K562 (cell line): ENCODE data around the gene GABRB1. TPM values are rescaled to one million over a fixed set of nuclear protein-coding genes. Genes with fewer than 3 reads are reported as not detected.

Experiments
- ATAC-seq: fragments of 200-7000 bp; cut with Tn5 transposase; 3 replicates; pipeline ENCODE4 v1.9.1; 2020; ENCODE audit warnings: moderate library complexity
- BruUV-seq: library from RNA; stranded (reverse); fragments of 400-500 nt; replicated peaks from 2 replicates; lab custom pipeline; 2021; lab: Mats Ljungman, UMichigan
- CTCF ChIA-PET: fragments of 300-600 bp; formaldehyde crosslinking; extraction: SDS; loops from one replicate; lab custom pipeline; 2021; ENCODE audit warnings: low intra/inter-chr PET ratio; lab: Yijun Ruan, JAX
- POLR2A ChIA-PET: fragments of 300-600, 350-650 bp; sonication (Branson Sonifier 250); formaldehyde crosslinking; extraction: SDS; loops from one replicate; lab custom pipeline; 2021; ENCODE audit warnings: antibody characterized with exemption, inconsistent platforms; lab: Yijun Ruan, JAX
- DNase-seq, 4 experiments: peaks; one replicate each; pipeline versions ENCODE4 v3.0.0 to v3.0.0-alpha.2; 2011 to 2018; ENCODE audit warnings: low spot score in 3 of 4, mixed read lengths in 3 of 4; ENCODE audit errors: extremely low read depth in 1 of 4
- FAIRE-seq: peaks from 2 replicates; lab custom pipeline; 2011; peaks lifted over from hg19 to GRCh38; lab: Jason Lieb, UNC
- H2AFZ ChIP-seq: 2 replicates; pipeline ENCODE4 v1.6.0; 2011; ENCODE audit warnings: low read depth, low read length, control low read depth, inconsistent platforms
- H3K27ac ChIP-seq: fragments of 200-600 bp; 3 replicates; pipeline ENCODE4 v1.8.0; 2011; ENCODE audit warnings: low read depth, mild to moderate bottlenecking, control low read depth, inconsistent platforms, low read length, moderate library complexity, mixed read lengths; ENCODE audit errors: extremely low read depth
- H3K27me3 ChIP-seq, 2 experiments: fragments of 300-600 bp in 1 of 2; 2 replicates in 1 of 2; 3 replicates in 1 of 2; pipeline versions ENCODE4 v1.6.0 to v1.8.0; 2011; ENCODE audit warnings: inconsistent platforms in 2 of 2, low read length in 2 of 2, mild to moderate bottlenecking in 1 of 2, mixed read lengths in 1 of 2, moderate library complexity in 1 of 2; ENCODE audit not compliant: control insufficient read depth in 2 of 2, insufficient read depth in 2 of 2
- H3K36me3 ChIP-seq: fragments of 300-600 bp; 3 replicates; pipeline ENCODE4 v1.8.0; 2011; ENCODE audit warnings: mild to moderate bottlenecking, low read length, inconsistent platforms; ENCODE audit not compliant: control insufficient read depth, insufficient read depth
- H3K4me1 ChIP-seq, 2 experiments: fragments of 200-600 bp in 1 of 2; replicated peaks in 1 of 2; 2 replicates in 1 of 2; 3 replicates in 1 of 2; pipeline versions ENCODE4 v1.5.1 to v1.8.0; 2011; ENCODE audit warnings: inconsistent platforms in 2 of 2, low read length in 2 of 2, mild to moderate bottlenecking in 1 of 2, mixed read lengths in 1 of 2, moderate library complexity in 1 of 2; ENCODE audit not compliant: control insufficient read depth in 2 of 2, insufficient read depth in 2 of 2
- H3K4me2 ChIP-seq: 2 replicates; pipeline ENCODE4 v1.6.1; 2011; ENCODE audit warnings: low read length, control low read depth, inconsistent platforms, mixed read lengths; ENCODE audit not compliant: insufficient read depth
- H3K4me3 ChIP-seq: fragments of 200-600 bp; sonication (generic), shearing (Covaris generic); 2 replicates; pipeline ENCODE4 v1.5.1; 2016; ENCODE audit warnings: control low read depth, inconsistent platforms
- H3K79me2 ChIP-seq: fragments of 200-600 bp; 3 replicates; pipeline ENCODE4 v1.8.0; 2011; ENCODE audit warnings: low read length, inconsistent platforms; ENCODE audit not compliant: control insufficient read depth, insufficient read depth
- H3K9ac ChIP-seq, 2 experiments: 2 replicates each; pipeline versions ENCODE4 v1.6.0 to v1.6.1; 2011; ENCODE audit warnings: low read depth in 2 of 2, low read length in 2 of 2, control low read depth in 1 of 2, inconsistent platforms in 1 of 2, mild to moderate bottlenecking in 1 of 2, mixed read lengths in 1 of 2; ENCODE audit not compliant: insufficient read depth in 1 of 2
- H3K9me1 ChIP-seq: one replicate; pipeline ENCODE4 v1.6.0; 2011; ENCODE audit warnings: inconsistent platforms, mild to moderate bottlenecking, low read length, moderate library complexity; ENCODE audit not compliant: control insufficient read depth, insufficient read depth
- H3K9me3 ChIP-seq: replicated peaks from 2 replicates; pipeline ENCODE4 v1.5.1; 2011; ENCODE audit warnings: low read depth, low read length, inconsistent platforms; ENCODE audit not compliant: control insufficient read depth, insufficient read depth
- H4K20me1 ChIP-seq: replicated peaks from 2 replicates; pipeline ENCODE4 v1.6.1; 2011; ENCODE audit warnings: low read length, inconsistent platforms, mixed read lengths; ENCODE audit not compliant: control insufficient read depth, insufficient read depth
- CBFB ChIP-seq: sonication (generic); formaldehyde crosslinking; IDR thresholded peaks from 2 replicates; pipeline ENCODE4 v1.4.0; 2020; ENCODE audit warnings: mild to moderate bottlenecking, missing genetic modification reagents
- CCAR2 ChIP-seq: fragments of 200-400 bp; formaldehyde crosslinking; IDR thresholded peaks from 2 replicates; pipeline ENCODE4 v1.6.1; 2017; ENCODE audit warnings: mild to moderate bottlenecking, low read depth, low read length
- EWSR1 ChIP-seq: fragments of 450-650 bp; IDR thresholded peaks from 2 replicates; pipeline ENCODE4 v1.6.1; 2018; ENCODE audit warnings: borderline replicate concordance, mild to moderate bottlenecking, low read depth, moderate library complexity; ENCODE audit not compliant: partially characterized antibody
- JUND ChIP-seq, 2 experiments: IDR thresholded peaks; 2 replicates in 1 of 2; 3 replicates in 1 of 2; pipeline ENCODE4 v1.6.1; 2011; ENCODE audit warnings: borderline replicate concordance in 2 of 2, low read depth in 2 of 2, low read length in 2 of 2, improper control_type of control experiment in 1 of 2, missing biosample characterization in 1 of 2, missing genetic modification characterization in 1 of 2, missing genetic modification reagents in 1 of 2
- NONO ChIP-seq, 2 experiments: fragments of 200-400 bp in 1 of 2; fragments of 450-650 bp in 1 of 2; formaldehyde crosslinking in 1 of 2; IDR thresholded peaks; 2 replicates each; pipeline ENCODE4 v1.6.1; 2017; ENCODE audit warnings: low read depth in 2 of 2, mild to moderate bottlenecking in 2 of 2, moderate library complexity in 2 of 2, low read length in 1 of 2
- TARDBP ChIP-seq: fragments of 450-650 bp; IDR thresholded peaks from 2 replicates; pipeline ENCODE4 v1.6.1; 2016
- TGIF2 ChIP-seq: sonication (generic); formaldehyde crosslinking; IDR thresholded peaks from 2 replicates; pipeline ENCODE4 v1.8.1; 2022; ENCODE audit warnings: mild to moderate bottlenecking, missing genetic modification reagents, moderate library complexity
- XRCC5 ChIP-seq: fragments of 200-400 bp; formaldehyde crosslinking; IDR thresholded peaks from 2 replicates; pipeline ENCODE4 v1.6.1; 2017; ENCODE audit warnings: low read depth, mild to moderate bottlenecking, low read length
- ZBTB33 ChIP-seq: sonication (generic); formaldehyde crosslinking; IDR thresholded peaks from 2 replicates; pipeline ENCODE4 v1.8.1; 2023; ENCODE audit warnings: mild to moderate bottlenecking, missing genetic modification reagents
- ZNF280A ChIP-seq: fragments of 450-650 bp; IDR thresholded peaks from 2 replicates; pipeline ENCODE4 v1.6.1; 2018; ENCODE audit warnings: mild to moderate bottlenecking, low read depth; ENCODE audit not compliant: partially characterized antibody
- WGBS: fragments of 100-300 bp; shearing (Covaris generic); methylation state at CpG from one replicate; pipeline ENCODE4 v1.1.6; 2016; ENCODE audit warnings: low coverage, mixed read lengths; ENCODE audit not compliant: insufficient coverage; ENCODE audit errors: missing lambda C conversion rate; 5-methylcytosine and 5-hydroxymethylcytosine counted together
- in situ Hi-C: fragments of 300-500 bp; cut with MboI; formaldehyde crosslinking; loops from 4 replicates; pipeline ENCODE4 v1.15.0; 2018; ENCODE audit warnings: inconsistent platforms, mixed read lengths
- intact Hi-C: fragments of 100-400 bp; cut with micrococcal nuclease; formaldehyde crosslinking; loops from 2 replicates; pipeline ENCODE4 v1.14.2; 2022
- polyA plus RNA-seq, 8 experiments: library from polyadenylated mRNA; depleted of rRNA in 4 of 8; stranded (reverse) in 5 of 8; unstranded in 3 of 8; fragments of >200 nt; fragmentation: Nextera tagmentation in 2 of 8; fragmentation: Illumina TruSeq in 1 of 8; extraction: Ambion mirVana in 2 of 8; extraction: Trizol in 1 of 8; gene quantifications; 2 replicates each; pipeline versions ENCODE4 v1.2.1 to v1.2.3, GENCODE V29; 2011 to 2014; ENCODE audit warnings: inconsistent platforms in 1 of 8, missing spikeins in 1 of 8
- total RNA-seq, 7 experiments: library from RNA; depleted of rRNA in 6 of 7; stranded (reverse); fragments of >200 nt in 6 of 7; fragmentation: Illumina TruSeq in 2 of 7; extraction: Trizol in 2 of 7; gene quantifications; 2 replicates each; pipeline versions ENCODE4 v1.2.1 to v1.2.3, GENCODE V29; 2011 to 2021; ENCODE audit warnings: low replicate concordance in 1 of 7

The GABRB1 gene
- total and polyA plus RNA-seq, 9 of the 15 experiments (the other 6 are each of a cell fraction or from before 2014, with no cell fraction given): not detected

- no peak for TF ChIP-seq XRCC5
- no peak for TF ChIP-seq CBFB (CRISPR knock-in tag)
- TF ChIP-seq ZBTB33 (CRISPR knock-in tag): no peak
- TF ChIP-seq TARDBP: no peak
- TF ChIP-seq TGIF2 (CRISPR knock-in tag): no peak
- TF ChIP-seq NONO (IDR thresholded peaks at IDR 0.05; ENCODE audit: low read depth in 2 of 2, low read length in 1 of 2): no peak
- TF ChIP-seq JUND (IDR thresholded peaks at IDR 0.05; ENCODE audit: borderline replicate concordance, low read depth, low read length): no peak
- no peak for TF ChIP-seq JUND (tag; IDR thresholded peaks at IDR 0.05; ENCODE audit: borderline replicate concordance, low read depth, low read length)
- TF ChIP-seq EWSR1: no peak
- no peak for TF ChIP-seq ZNF280A
- TF ChIP-seq CCAR2: no peak
- FAIRE-seq (no peak), ATAC-seq (no peak), DNase-seq (no peak)
- H3K9me3 ChIP-seq: no peaks in the 10 kb centered on the region
- H3K4me3 ChIP-seq: no peak overlapping the region
- no peak overlapping the region for H3K9ac ChIP-seq
- BruUV-seq: no TSS peak
- H3K27me3 ChIP-seq: no peaks in the 10 kb centered on the region
- H4K20me1 ChIP-seq: no peaks in the 10 kb centered on the region
- no peak overlapping the region for H3K27ac ChIP-seq
- H3K4me1 ChIP-seq: no peaks in the 10 kb centered on the region
- no peaks in the 10 kb centered on the region for H3K79me2 ChIP-seq
- H3K9me1 ChIP-seq: no peaks in the 10 kb centered on the region
- intact Hi-C loops (no loop called here), in situ Hi-C loops (no loop called here)
- no peak overlapping the region for H2AFZ ChIP-seq
- POLR2A ChIA-PET: no interaction called here
- 3% methylated on average over 2 of the region's 2 CpGs for WGBS
- CTCF ChIA-PET: no interaction called here
- H3K4me2 ChIP-seq: no peak overlapping the region
- H3K36me3 ChIP-seq: no peaks in the 10 kb centered on the region
Observed at GRCh38 chr4:47221721-47222120, 190.4 kb downstream of the GABRB1 start.
